GM21528 (cell line): ENCODE data around the gene NEFH.

Source experiments
- ATAC-seq: cut with Tn5 transposase; IDR thresholded peaks from one replicate; pipeline ENCODE4 v1.9.1; 2021; ENCODE audit warnings: mild to moderate bottlenecking, moderate library complexity; ENCODE audit not compliant: unreplicated experiment, low FRiP score

Gene NEFH

GRCh38 chr22:29459773-29460172 is 20.2 kb upstream of the NEFH start:
- no peak for ATAC-seq

DNA sequence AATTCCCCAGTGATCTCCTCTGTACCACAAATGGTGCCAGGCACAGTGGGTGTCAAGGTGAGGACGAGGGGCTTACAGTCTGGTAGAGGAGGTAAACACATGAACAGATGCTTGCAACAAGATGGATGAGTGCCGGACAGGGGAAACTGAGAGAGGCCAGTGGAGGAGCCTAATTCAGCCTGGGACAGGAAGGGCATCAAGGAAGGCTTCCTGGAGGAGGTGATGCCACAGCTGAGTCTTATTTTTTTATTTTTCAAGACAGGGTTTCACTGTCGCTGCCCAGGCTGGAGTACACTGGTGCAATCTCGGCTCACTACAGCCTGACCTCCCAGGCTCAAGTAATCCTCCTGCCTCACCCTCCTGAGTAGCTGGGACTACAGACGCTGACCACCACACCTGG is 18.8 kb upstream of the NEFH start:
- ATAC-seq: no peak

- ATAC-seq: no peak
Measured at GRCh38 chr22:29463629-29464028, 16.4 kb upstream of the NEFH start.

DNA sequence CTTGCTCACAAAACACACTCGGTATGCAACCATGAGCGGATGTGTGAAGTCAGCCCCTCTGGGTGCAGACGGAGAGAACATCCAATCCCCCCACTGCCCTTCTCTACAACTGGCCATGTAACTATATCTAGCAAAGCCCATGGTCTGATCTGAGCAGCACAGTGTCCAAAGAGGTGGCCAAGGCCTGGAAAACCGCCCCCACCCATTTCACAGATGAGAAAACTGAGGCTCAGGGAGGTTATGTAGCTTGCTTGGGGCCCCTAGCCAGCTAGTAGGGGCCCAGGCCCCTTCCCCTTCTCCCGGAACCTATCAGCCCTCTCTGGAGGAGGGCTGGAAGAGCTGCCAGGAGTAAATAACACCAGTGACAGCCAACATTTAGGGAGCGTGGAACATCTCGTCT is 15.4 kb upstream of the NEFH start:
- no peak for ATAC-seq

- no peak for ATAC-seq
Measured at GRCh38 chr22:29469755-29470154, 10.3 kb upstream of the NEFH start.

GRCh38 chr22:29470159-29470855 is 9.7 kb upstream of the NEFH start:
- ATAC-seq: no peak

DNA sequence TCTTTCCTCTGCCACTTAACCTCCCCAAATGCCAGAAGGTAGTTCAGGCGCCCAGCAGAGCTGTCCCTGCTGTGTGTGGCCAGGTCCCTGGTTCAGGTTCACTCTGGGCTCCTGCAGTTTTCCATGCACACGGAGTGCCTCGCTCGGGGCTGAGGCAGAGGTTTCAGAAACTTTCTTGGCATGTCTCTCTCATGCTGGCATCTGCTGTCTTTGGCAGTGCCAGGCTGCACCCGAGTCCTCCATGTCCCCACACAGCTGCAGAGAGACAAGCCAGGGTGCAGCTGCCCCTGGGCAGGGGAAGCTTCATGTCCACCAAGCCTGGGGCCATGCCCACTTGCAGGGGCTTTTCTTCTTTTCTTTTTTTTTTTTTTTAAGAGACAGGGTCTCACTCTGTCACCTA is 7.0 kb upstream of the NEFH start:
- ATAC-seq: no peak

DNA sequence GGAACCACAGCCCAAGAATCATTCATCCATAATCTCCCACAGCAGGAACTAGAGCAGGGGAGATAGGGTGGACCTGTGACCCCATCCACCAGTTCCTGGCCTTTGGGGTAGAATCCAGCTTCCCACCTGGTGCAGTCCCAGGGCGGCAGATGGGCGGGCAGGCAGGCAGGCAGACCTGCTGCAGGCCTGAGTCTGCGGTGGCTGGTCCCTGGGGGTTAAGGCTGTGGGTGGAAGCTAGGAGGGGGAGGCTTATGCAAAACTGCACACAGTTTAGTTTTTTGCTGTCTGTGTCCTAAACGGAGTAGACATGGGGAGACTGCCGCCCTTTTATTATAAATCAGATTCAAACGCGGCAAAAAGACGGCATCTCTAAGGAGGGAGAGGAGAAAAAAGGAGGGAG is 4.5 kb upstream of the NEFH start:
- no peak for ATAC-seq

DNA sequence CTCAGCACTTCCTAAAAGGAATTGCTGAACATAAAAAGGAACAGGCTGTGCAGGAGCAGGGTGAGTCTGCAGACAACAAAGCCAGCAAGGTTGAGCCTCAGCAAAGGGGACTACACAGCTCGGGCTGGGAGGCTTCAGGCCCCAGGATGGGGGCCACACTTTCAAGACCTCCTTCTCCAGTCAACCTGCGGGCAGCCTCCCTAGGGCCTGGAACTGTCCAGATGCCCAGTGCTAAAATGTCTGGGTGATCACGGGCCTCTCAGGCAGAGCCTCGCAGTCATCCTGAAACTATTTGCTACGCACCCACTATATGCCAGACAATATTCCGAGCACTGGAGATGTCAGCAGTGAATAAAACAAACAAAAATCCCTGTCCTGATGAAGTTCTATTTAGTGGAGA is 3.9 kb upstream of the NEFH start:
- no peak for ATAC-seq

GRCh38 chr22:29477723-29478318 is 2.2 kb upstream of the NEFH start:
- ATAC-seq: no peak

GRCh38 chr22:29478326-29479276 is 1.4 kb upstream of the NEFH start:
- no peak for ATAC-seq

DNA sequence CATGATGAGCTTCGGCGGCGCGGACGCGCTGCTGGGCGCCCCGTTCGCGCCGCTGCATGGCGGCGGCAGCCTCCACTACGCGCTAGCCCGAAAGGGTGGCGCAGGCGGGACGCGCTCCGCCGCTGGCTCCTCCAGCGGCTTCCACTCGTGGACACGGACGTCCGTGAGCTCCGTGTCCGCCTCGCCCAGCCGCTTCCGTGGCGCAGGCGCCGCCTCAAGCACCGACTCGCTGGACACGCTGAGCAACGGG is 169 bp downstream of the NEFH start:
- ATAC-seq: no peak

DNA sequence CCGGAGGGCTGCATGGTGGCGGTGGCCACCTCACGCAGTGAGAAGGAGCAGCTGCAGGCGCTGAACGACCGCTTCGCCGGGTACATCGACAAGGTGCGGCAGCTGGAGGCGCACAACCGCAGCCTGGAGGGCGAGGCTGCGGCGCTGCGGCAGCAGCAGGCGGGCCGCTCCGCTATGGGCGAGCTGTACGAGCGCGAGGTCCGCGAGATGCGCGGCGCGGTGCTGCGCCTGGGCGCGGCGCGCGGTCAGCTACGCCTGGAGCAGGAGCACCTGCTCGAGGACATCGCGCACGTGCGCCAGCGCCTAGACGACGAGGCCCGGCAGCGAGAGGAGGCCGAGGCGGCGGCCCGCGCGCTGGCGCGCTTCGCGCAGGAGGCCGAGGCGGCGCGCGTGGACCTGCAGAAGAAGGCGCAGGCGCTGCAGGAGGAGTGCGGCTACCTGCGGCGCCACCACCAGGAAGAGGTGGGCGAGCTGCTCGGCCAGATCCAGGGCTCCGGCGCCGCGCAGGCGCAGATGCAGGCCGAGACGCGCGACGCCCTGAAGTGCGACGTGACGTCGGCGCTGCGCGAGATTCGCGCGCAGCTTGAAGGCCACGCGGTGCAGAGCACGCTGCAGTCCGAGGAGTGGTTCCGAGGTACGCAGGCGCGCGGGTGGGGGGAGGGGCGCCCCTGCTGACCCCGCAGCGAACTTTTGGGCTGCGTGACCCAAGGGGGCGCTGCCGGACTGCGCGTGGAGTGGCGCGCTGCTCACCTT is 670 bp downstream of the NEFH start:
- ATAC-seq: no peak

DNA sequence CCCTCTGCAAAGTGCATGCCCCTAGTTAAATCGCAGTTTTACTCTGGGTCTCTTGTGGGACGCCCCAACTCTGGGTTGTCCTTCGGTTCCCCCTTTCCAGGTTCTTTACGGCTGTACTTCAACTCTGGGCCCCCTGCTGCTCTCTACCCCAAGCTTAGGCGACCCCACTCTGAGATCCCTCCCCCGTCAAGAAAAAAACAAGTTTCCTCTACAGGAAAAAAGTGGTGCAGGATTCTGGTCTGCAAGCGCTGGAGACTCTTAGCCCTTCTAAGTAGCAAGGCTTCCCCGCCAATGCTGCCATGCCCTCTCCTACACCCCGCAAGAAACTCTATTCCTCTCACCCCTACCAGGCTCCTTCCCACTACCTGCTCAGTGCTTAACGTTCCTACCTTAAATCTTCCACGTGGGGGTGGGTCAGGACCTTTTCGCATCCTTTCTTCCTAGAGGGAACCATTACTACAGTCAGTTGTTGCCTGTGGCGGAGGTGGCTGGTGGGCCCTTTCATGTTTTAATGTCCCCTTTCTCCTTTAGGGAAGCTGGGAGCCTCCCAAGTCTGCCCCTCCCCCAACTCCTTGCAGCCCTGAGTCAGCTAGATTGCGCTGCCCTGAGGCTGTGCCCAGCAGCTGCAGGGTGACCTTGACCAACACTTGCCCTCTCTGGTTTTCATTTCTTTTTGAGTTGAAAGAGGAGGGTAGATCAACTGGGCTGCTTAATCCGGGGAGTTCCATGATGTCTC is 1.4 kb downstream of the NEFH start:
- ATAC-seq: no peak

DNA sequence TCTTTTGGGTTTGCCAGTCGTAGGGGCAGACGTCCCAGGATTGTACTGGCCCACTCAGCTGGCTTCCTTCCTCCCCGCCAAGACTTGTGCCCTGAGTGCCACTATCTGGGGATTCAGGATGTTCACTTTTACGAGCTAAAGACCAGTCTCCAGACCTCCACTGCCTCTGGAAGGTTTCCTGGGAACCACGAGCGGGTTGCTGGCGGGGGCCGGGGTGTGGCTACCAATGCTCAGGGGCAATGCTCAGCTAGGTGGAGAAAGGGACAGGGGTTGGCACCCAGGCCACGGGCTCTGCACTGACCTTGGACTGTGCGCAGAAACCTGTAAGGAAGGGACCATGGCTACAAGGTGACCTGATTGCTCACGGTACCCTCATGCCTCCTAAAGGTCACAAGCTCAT is 2.2 kb downstream of the NEFH start:
- ATAC-seq: no peak

GRCh38 chr22:29482726-29483125 is 2.7 kb downstream of the NEFH start:
- ATAC-seq: no peak

- no peak for ATAC-seq
Measured at GRCh38 chr22:29483254-29483653, 3.2 kb downstream of the NEFH start.

DNA sequence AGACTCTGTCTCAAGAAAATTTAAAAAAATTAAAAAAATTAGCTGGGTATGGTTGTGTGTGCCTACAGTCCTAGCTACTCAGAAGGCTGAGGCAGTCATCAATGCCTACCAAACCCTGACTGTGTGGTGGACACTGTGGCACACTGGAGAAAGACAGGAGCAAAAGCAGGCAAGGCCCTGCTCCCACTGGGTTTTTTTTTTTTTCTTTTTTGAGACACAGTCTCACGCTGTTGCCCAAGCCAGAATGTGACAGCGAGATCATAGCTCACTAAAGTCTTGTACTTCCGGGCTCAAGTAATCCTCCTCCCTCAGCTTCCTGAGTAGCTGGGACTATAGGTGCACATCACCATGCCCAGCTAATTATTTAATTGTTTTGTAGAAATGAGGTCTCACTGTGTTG is 4.6 kb downstream of the NEFH start:
- no peak for ATAC-seq

GRCh38 chr22:29485448-29485847 is 5.4 kb downstream of the NEFH start:
- no peak for ATAC-seq

DNA sequence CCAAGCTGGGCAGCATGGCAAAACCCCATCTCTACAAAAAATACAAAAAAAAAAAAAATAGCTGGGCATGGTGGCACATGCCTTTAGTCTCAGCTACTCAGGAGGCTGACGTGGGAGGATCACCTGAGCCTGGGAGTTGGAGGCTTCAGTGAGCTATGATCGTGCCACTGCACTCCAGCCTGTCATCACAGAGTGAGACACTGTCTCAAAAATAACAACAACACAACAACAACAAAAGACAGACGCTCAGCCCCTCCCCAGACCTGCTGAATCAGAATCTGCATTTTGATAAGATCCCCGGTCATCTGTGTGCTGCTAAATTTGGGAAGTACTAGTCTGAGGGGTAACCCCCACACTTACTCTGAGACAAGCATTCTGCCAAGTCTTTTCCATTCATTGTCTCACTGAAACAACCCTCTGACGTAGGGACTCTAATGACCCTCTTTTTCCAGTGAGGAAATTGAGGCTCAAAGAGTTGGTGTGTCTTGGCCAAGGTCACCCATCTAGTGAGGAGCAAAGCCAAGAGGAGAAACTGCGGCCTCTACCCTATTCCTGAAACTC is 7.5 kb downstream of the NEFH start:
- no peak for ATAC-seq
